GM23338 (cell line): ENCODE data around the gene SYT12.

Experiments
- CREB1 ChIP-seq: fragments of 250-450 bp; sonication (Bioruptor Pico); IDR thresholded peaks from 2 replicates; pipeline ENCODE4 v1.5.0; 2020; ENCODE audit warnings: low read depth, mild to moderate bottlenecking, moderate library complexity
- CTCF ChIP-seq, 2 experiments: fragments of 200-600 bp in 1 of 2; sonication (generic) in 1 of 2; conservative IDR thresholded peaks; 2 replicates each; pipeline versions ENCODE4 v1.5.1 to v1.6.1; 2016 to 2017; ENCODE audit warnings: antibody characterized with exemption in 2 of 2, low read depth in 2 of 2, mild to moderate bottlenecking in 2 of 2, moderate library complexity in 1 of 2
- EZH2 ChIP-seq: fragments of 200-600 bp; sonication (generic); IDR thresholded peaks from one replicate; pipeline ENCODE4 v1.8.0; 2017; ENCODE audit warnings: antibody characterized with exemption, mild to moderate bottlenecking, low read depth; ENCODE audit not compliant: unreplicated experiment
- EZH2phosphoT487 ChIP-seq: fragments of 200-600 bp; sonication (generic); IDR thresholded peaks from one replicate; pipeline ENCODE4 v1.8.1; 2018; ENCODE audit warnings: antibody characterized with exemption; ENCODE audit not compliant: unreplicated experiment
- JUNB ChIP-seq: IDR thresholded peaks from one replicate; pipeline ENCODE4 v1.6.1; 2016; ENCODE audit warnings: antibody characterized with exemption; ENCODE audit not compliant: unreplicated experiment
- NANOG ChIP-seq: IDR thresholded peaks from 2 replicates; pipeline ENCODE4 v1.6.1; 2016; ENCODE audit warnings: antibody characterized with exemption, borderline replicate concordance
- POLR2AphosphoS5 ChIP-seq: IDR thresholded peaks from 2 replicates; pipeline ENCODE4 v1.6.1; 2016; ENCODE audit warnings: antibody characterized with exemption, low read depth
- REST ChIP-seq: IDR thresholded peaks from one replicate; pipeline ENCODE4 v1.6.1; 2018; ENCODE audit warnings: antibody characterized with exemption; ENCODE audit not compliant: unreplicated experiment
- STAT1 ChIP-seq: IDR thresholded peaks from one replicate; pipeline ENCODE4 v1.6.1; 2016; ENCODE audit warnings: antibody characterized with exemption; ENCODE audit not compliant: unreplicated experiment
- ZNF331 ChIP-seq: fragments of 250-450 bp; sonication (Bioruptor Pico); IDR thresholded peaks from 2 replicates; pipeline ENCODE4 v1.5.0; 2020; ENCODE audit warnings: low read depth, mild to moderate bottlenecking, moderate library complexity

- TF ChIP-seq POLR2AphosphoS5: no peak
- TF ChIP-seq CTCF (conservative IDR thresholded peaks at IDR 0.05; ENCODE audit: low read depth in 2 of 2): no peak
- TF ChIP-seq REST: no peak
- no peak for TF ChIP-seq NANOG
- no peak for TF ChIP-seq EZH2
- TF ChIP-seq EZH2phosphoT487: no peak
- TF ChIP-seq CREB1: no peak
- no peak for TF ChIP-seq JUNB
- no peak for TF ChIP-seq ZNF331 (CRISPR knock-in tag)
- no peak for TF ChIP-seq STAT1
These were observed 39.5 kb upstream of the SYT12 start for GRCh38 chr11:66983275-66983924.
